Measurements from ENCODE around the gene SLC39A10. TPM values are rescaled to one million over a fixed set of nuclear protein-coding genes. Genes with fewer than 3 reads are reported as not detected.
A peak's percentile ranks its signal among the peaks of the same experiment; 100 is the strongest.

Gene SLC39A10
- total and polyA plus RNA-seq, 2 of the 4 experiments (the other 2 are of a cell fraction): 17.6 to 64.7 TPM

DNA sequence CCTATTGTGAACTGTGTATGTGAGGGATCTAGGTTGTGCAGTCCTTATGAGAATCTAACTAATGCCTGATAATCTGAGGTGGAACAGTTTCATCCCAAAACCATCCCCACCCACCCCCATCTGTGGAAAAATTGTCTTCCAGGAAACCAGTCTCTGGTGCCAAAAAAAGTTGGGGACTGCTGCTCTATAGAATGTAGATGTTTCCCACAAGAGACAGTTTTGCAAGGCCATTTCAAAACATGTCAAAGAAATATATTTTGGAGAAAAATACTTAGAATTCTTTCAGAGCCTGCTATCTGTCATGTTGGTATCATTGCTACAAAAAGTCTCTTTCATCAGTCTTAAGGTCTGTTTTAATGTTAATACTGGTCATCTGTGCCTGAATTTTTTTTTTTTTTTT, 4.1 kb upstream of the SLC39A10 start:
- Histone ChIP-seq H2BK5ac (ENCODE audit: low read depth, low read length, poor library complexity, severe bottlenecking) (peak overlapping the region; percentile 62), H3K36me3 (ENCODE audit: control insufficient read depth, insufficient read depth, low read length) (no peaks in the 10 kb centered on the region), H3K18ac (ENCODE audit: low read depth, low read length) (peak overlapping the region; percentile 48; the same call in 1 of the 2 replicates), H3K56ac (ENCODE audit: extremely low read depth, insufficient read depth, low read length) (no peak overlapping the region), H3K4me1 (ENCODE audit: control insufficient read depth, insufficient read depth, low read length) (peaks cover 6% of the 10 kb centered on the region), H4K5ac (ENCODE audit: low read depth, low read length) (no peak overlapping the region; the same call in 1 of the 2 replicates), H3K4me2 (ENCODE audit: low read depth, low read length) (no peak overlapping the region), H4K8ac (ENCODE audit: low read depth in 2 of 2, low read length in 2 of 2) (no peak overlapping the region), H2AFZ (replicated peaks; ENCODE audit: low read length, poor library complexity) (no peak overlapping the region), H3K9me3 (ENCODE audit: control insufficient read depth, insufficient read depth, low read length) (no peaks in the 10 kb centered on the region), H4K20me1 (ENCODE audit: insufficient read depth, low read length) (no peaks in the 10 kb centered on the region), H2AK9ac (replicated peaks; ENCODE audit: low read depth, low read length, poor library complexity) (no peak overlapping the region), H3K4me3 (ENCODE audit: insufficient read depth, low read depth, low read length) (no peak overlapping the region), H3K27ac (ENCODE audit: insufficient read depth, low read length) (peak overlapping the region; percentile 50; the same call in 1 of the 2 replicates), H3K14ac (replicated peaks; ENCODE audit: low read depth, low read length) (0 out of 2 replicates have a peak overlapping the region, but pooled peaks have one; percentile 44), H3K27me3 (ENCODE audit: control insufficient read depth, insufficient read depth, low read length) (no peaks in the 10 kb centered on the region), H2BK15ac (ENCODE audit: low read depth, low read length) (no peak overlapping the region), H2AK5ac (ENCODE audit: low read depth, low read length) (no peak overlapping the region), H3K79me1 (ENCODE audit: low read depth in 1 of 2, low read length in 2 of 2) (peaks cover 7 to 12% of the 10 kb centered on the region in 2 experiments), H3K4ac (ENCODE audit: low read depth, low read length) (peak overlapping the region; percentile 55; the same call in 1 of the 2 replicates), H4K91ac (ENCODE audit: insufficient read depth, low read depth, low read length) (no peak overlapping the region; the same call in 1 of the 2 replicates), H3K9me1 (ENCODE audit: insufficient read depth, low read length) (peaks cover 9% of the 10 kb centered on the region), H2BK20ac (ENCODE audit: low read depth, low read length) (no peak overlapping the region), H3K23ac (ENCODE audit: low read depth, low read length) (no peak overlapping the region), H3K9ac (ENCODE audit: low read depth, low read length) (no peak overlapping the region), H2BK120ac (ENCODE audit: low read depth, low read length) (peak overlapping the region; percentile 67; the same call in 1 of the 2 replicates)
- POLR2A ChIA-PET (ENCODE audit: unreplicated experiment): interaction anchor here (0.6 kb wide), 1 partner anchor 26 kb away, joined by 3 read pairs; no protein-coding TSS in a partner anchor
- dilution Hi-C loops (cut with HindIII; ENCODE audit: low sequenced_read_pairs, unreplicated experiment) (no loop called here), in situ Hi-C loops (cut with MboI; ENCODE audit: low sequenced_read_pairs) (loop anchor here (10.0 to 25.0 kb wide), 3 partner anchors 118 to 684 kb away; no protein-coding TSS in a partner anchor), intact Hi-C loops (cut with micrococcal nuclease) (no loop called here)
- BruUV-seq (replicated peaks): no TSS peak
- CTCF ChIA-PET: no interaction called here
- DNase-seq: no peak
- TF ChIP-seq MAFK (IDR thresholded peaks at IDR 0.05; ENCODE audit: low read depth, low read length): no peak
- no peak for TF ChIP-seq RAD21 (IDR thresholded peaks at IDR 0.05; ENCODE audit: low read length)
- TF ChIP-seq NFE2L2 (IDR thresholded peaks at IDR 0.05; ENCODE audit: low read depth, low read length): no peak
- TF ChIP-seq, protein P1, sequence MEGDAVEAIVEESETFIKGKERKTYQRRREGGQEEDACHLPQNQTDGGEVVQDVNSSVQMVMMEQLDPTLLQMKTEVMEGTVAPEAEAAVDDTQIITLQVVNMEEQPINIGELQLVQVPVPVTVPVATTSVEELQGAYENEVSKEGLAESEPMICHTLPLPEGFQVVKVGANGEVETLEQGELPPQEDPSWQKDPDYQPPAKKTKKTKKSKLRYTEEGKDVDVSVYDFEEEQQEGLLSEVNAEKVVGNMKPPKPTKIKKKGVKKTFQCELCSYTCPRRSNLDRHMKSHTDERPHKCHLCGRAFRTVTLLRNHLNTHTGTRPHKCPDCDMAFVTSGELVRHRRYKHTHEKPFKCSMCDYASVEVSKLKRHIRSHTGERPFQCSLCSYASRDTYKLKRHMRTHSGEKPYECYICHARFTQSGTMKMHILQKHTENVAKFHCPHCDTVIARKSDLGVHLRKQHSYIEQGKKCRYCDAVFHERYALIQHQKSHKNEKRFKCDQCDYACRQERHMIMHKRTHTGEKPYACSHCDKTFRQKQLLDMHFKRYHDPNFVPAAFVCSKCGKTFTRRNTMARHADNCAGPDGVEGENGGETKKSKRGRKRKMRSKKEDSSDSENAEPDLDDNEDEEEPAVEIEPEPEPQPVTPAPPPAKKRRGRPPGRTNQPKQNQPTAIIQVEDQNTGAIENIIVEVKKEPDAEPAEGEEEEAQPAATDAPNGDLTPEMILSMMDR (conservative IDR thresholded peaks at IDR 0.05; ENCODE audit: low read depth, low read length): no peak
- no peak for TF ChIP-seq BHLHE40 (IDR thresholded peaks at IDR 0.05; ENCODE audit: low read depth, low read length)
- no peak for ATAC-seq (ENCODE audit: low read depth)

Measured in IMR-90 (cell line).